Activated T-helper 1 cell treated with anti-CD3 and anti-CD28 coated beads, Interleukin-12 subunit alpha, Interleukin-12 subunit beta, Interleukin-2, Interleukin-4 antibody, amounts not matched to agents 30 ng/mL and 10 ng/mL and 1 ng/mL, durations not matched to agents 14 hours and 24 hours and 36 hours (primary cell): ENCODE measurements around the gene DNM1. TPM values are rescaled to one million over a fixed set of nuclear protein-coding genes. Genes with fewer than 3 reads are reported as not detected.
"Not testable (repeated sequence)": the region's sequence is repeated elsewhere in the genome, so short reads cannot be mapped to it uniquely, and the experiment has no call there.

Experiments
- DNase-seq: peaks from one replicate; pipeline ENCODE4 v3.0.0; 2021; ENCODE audit warnings: low spot score
- H3K27ac Mint-ChIP-seq: one replicate; pipeline ENCODE4 v1.8.0; 2021; ENCODE audit warnings: mild to moderate bottlenecking, mixed read lengths
- H3K27me3 Mint-ChIP-seq: one replicate; pipeline ENCODE4 v1.8.0; 2022; ENCODE audit warnings: mild to moderate bottlenecking, moderate library complexity, mixed read lengths; ENCODE audit not compliant: insufficient read depth
- H3K36me3 Mint-ChIP-seq: one replicate; pipeline ENCODE4 v1.8.0; 2021; ENCODE audit warnings: low read depth, mixed read lengths
- H3K4me1 Mint-ChIP-seq: one replicate; pipeline ENCODE4 v1.8.0; 2021; ENCODE audit warnings: low read depth, mixed read lengths
- H3K4me3 Mint-ChIP-seq: one replicate; pipeline ENCODE4 v1.8.0; 2021; ENCODE audit warnings: mild to moderate bottlenecking, moderate library complexity, mixed read lengths
- H3K9me3 Mint-ChIP-seq: one replicate; pipeline ENCODE4 v1.8.0; 2021; ENCODE audit warnings: mixed read lengths
- intact Hi-C: fragments of 100-400 bp; cut with micrococcal nuclease; formaldehyde crosslinking; loops from one replicate; pipeline ENCODE4 v1.15.1; 2024
- total RNA-seq: library from RNA; stranded (reverse); gene quantifications from 2 replicates; pipeline ENCODE4 v1.2.3, GENCODE V29; 2022

DNM1 gene
- total RNA-seq, 1 donor from 2014 or later = 1.4 TPM

DNA sequence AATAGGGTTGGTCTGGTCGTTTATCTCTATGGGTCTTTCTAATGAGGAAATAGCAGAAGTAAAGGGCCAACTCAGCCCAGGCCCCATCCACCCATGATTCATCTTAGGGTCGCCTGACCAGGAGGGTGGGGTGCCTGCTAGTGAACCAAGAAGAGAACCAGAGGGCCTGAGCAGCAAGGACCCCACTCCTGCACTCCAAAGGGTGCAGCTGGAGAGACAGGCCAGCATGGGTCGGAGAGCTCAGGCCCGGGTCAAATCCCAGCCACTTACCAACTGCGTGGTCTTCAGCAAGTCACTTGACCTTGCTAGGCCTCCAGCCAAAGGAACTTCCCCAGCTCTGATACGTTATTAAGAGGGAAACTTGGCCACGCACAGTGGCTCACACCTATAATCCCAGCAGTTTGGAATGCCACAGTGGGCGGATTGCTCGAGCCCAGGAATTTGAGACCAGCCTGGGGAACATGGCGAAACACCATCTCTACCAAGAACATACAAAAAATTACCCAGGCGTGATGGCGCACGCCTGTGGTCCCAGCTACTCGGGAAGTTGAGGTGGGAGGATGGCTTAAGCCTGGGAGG, 38.8 kb upstream of the DNM1 start:
- Mint-ChIP-seq H3K27ac (no peak overlapping the region), H3K4me1 (peaks cover 10% of the 10 kb centered on the region), H3K9me3 (no peaks in the 10 kb centered on the region), H3K27me3 (no peaks in the 10 kb centered on the region), H3K4me3 (no peak overlapping the region), H3K36me3 (peaks cover 34% of the 10 kb centered on the region)
- DNase-seq = no peak
- intact Hi-C loops = loop anchor here (5.0 kb wide), 1 partner anchor 388 kb away; the partner anchor contains the start of gene SPTAN1

DNA sequence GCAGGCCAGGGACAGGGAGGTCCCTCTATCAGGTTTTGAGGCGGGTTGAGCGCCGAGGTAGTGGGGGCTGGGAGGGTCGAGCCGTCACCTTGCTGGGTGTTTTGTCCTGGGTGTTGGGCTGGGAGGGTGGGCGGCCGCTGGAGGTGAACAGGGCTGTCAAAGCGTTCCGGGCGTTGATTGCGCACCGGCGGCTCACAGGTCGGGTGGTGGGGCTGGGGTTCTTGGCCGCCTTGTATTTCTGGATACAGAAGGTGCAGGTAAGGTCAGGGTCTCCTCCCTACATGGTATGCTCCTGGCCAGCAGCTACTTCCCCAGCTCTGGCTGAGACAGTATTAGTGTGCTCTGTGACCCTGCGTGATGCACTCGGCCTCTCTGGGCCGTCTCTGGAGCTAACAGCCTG, 37.0 kb upstream of the DNM1 start:
- DNase-seq = no peak
- no peak overlapping the region for H3K4me3 Mint-ChIP-seq
- peaks cover 2% of the 10 kb centered on the region for H3K4me1 Mint-ChIP-seq
- intact Hi-C loops = no loop called here
- no peaks in the 10 kb centered on the region for H3K27me3 Mint-ChIP-seq
- no peaks in the 10 kb centered on the region for H3K9me3 Mint-ChIP-seq
- H3K36me3 Mint-ChIP-seq = peaks cover 36% of the 10 kb centered on the region
- H3K27ac Mint-ChIP-seq = no peak overlapping the region

DNA sequence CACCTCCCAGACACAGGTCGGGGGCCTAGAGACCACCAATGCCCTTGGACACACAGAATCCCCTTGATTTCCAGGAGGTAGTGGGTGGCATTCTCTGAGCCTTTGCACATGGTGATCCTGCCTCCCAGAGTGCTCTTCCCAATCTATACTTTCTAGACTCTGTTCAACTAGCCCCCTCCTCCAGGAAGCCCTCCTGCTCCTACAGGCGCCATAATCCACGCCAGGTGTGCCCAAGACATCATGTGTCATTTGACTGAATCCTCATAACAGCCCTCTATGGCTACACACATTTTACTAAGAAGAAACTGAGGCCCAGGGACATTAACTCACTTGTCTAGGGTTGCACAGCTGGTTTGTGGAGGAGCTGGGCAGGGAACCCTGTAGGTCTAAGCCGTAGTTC, 36.0 kb upstream of the DNM1 start:
- no peak overlapping the region for H3K4me3 Mint-ChIP-seq
- no peaks in the 10 kb centered on the region for H3K27me3 Mint-ChIP-seq
- no peaks in the 10 kb centered on the region for H3K9me3 Mint-ChIP-seq
- DNase-seq = no peak
- peaks cover 35% of the 10 kb centered on the region for H3K36me3 Mint-ChIP-seq
- intact Hi-C loops = no loop called here
- no peaks in the 10 kb centered on the region for H3K4me1 Mint-ChIP-seq
- no peak overlapping the region for H3K27ac Mint-ChIP-seq

DNA sequence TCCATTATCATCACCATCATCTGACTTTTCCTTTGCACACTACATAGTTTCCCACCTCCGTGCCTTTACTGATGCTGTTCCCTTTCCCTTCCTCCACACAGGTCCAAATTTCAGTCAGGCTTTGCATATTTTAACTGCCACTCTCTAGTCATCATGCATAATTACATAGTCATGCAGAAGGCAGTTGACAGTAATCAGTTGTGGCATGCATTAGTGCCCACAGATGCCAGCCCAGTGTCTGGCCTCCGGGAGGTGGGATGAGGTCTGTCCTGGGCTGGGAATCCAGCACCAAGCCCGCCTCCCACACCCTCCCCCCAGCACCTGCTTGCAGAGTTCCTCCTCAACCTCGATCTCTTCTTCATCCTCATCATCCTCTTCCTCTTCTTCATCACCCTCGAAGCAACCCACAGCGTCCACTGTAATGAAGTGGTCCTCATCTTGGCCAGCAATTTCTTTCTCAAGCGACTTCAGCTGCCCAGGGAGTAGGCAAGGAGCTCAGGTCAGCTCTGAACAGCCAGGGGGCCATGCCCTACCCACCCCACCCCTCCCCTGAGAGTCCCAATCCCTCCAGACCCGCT, 34.4 kb upstream of the DNM1 start:
- H3K27me3 Mint-ChIP-seq = no peaks in the 10 kb centered on the region
- no peaks in the 10 kb centered on the region for H3K4me1 Mint-ChIP-seq
- H3K9me3 Mint-ChIP-seq = no peaks in the 10 kb centered on the region
- no peak overlapping the region for H3K4me3 Mint-ChIP-seq
- intact Hi-C loops = no loop called here
- no peak for DNase-seq
- no peak overlapping the region for H3K27ac Mint-ChIP-seq
- H3K36me3 Mint-ChIP-seq = peaks cover 27% of the 10 kb centered on the region

DNA sequence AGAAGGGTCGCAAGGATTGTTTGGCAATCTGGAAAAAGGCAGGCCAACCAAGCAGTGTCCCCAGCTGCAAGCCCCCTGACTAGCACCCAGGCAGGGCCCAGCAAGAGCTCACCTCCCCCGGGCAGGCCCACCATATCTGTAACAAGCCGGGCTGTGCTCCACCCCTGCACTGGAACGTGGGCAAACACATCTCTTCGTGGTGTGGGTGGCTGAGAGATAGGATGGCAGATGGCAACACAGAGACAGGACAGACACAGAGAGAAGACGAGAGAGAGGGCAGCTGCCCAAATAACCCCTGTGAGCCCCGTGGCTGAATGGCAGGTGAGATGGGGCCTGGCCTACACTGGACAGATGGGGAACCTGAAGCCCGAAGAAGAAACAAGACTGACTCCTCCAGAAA, 33.7 kb upstream of the DNM1 start:
- DNase-seq = no peak
- Mint-ChIP-seq H3K36me3 (peaks cover 25% of the 10 kb centered on the region), H3K4me3 (no peak overlapping the region), H3K4me1 (no peaks in the 10 kb centered on the region), H3K27me3 (no peaks in the 10 kb centered on the region), H3K27ac (no peak overlapping the region), H3K9me3 (no peaks in the 10 kb centered on the region)
- intact Hi-C loops = no loop called here

DNA sequence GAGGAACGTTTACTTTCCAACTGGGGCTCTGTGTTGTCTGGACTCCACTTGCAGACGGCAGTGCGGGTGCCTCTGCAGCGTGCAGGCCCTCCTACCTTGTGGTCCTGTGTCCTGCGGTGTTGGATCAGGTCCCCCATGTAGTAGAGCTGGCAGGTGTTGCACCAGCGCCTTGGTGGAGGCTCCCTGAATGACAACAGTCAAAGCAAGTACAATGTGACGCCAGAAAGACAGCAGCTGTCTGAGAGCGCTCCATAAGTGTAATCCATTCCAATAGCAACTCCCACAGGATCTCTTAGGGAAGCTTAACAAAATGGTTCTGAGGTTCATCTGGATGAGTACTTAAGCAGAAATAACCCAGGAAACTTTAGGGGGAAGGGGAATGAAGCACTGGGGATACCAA, 33.3 kb upstream of the DNM1 start:
- peaks cover 27% of the 10 kb centered on the region for H3K36me3 Mint-ChIP-seq

DNA sequence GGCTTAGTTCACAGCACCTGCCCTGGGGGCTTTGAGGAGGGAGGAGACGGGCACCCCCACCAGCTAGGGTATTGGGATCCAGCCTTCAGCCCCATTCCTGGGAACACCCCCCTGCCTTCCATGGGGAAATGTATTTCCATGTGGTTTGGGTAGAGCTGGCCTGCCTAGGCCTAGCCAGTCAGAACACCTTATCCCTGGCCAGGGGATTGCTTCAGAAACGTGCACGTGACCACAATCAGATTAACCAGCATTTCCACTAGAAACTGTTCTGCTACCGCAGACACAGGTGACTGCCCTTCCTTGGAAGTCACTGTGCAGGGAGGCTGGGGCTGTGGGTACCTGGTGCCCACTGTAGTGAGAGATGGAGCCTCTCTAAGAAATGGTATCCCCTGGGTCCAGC, 29.1 kb upstream of the DNM1 start:
- Mint-ChIP-seq H3K36me3 (peaks cover 35% of the 10 kb centered on the region), H3K4me1 (no peaks in the 10 kb centered on the region), H3K27me3 (no peaks in the 10 kb centered on the region), H3K27ac (no peak overlapping the region), H3K4me3 (no peak overlapping the region), H3K9me3 (no peaks in the 10 kb centered on the region)
- intact Hi-C loops = no loop called here
- no peak for DNase-seq

More for the DNA sequence above, 33.3 kb upstream of the DNM1 start:
- H3K27me3 Mint-ChIP-seq = no peaks in the 10 kb centered on the region
- no peak overlapping the region for H3K27ac Mint-ChIP-seq
- intact Hi-C loops = no loop called here
- no peak for DNase-seq
- H3K4me3 Mint-ChIP-seq = no peak overlapping the region
- H3K9me3 Mint-ChIP-seq = no peaks in the 10 kb centered on the region
- H3K4me1 Mint-ChIP-seq = no peaks in the 10 kb centered on the region

DNA sequence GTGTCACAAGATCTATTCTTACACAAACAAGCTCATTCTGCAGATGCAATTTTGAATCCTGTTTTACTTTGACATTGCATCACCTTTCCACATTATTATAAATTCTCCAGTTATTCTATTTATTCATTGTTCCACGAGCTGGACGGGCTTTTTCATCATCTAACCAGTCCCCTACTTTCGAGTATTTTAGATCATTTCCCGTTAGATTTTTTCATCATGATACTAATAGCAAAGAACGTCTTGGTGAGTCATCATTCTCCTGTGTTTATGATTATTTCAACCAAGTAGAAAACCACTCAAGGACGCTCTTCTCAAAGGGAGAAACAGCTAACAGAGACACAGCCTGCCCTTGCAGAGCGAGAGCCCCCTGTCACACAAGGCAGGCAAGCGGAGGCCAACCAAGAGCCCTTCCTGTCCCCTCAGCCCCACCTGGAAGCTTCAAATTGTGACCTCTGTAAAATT, 28.0 kb upstream of the DNM1 start:
- H3K27me3 Mint-ChIP-seq = no peaks in the 10 kb centered on the region
- intact Hi-C loops = no loop called here
- no peaks in the 10 kb centered on the region for H3K9me3 Mint-ChIP-seq
- no peak for DNase-seq
- peaks cover 39% of the 10 kb centered on the region for H3K36me3 Mint-ChIP-seq
- no peak overlapping the region for H3K27ac Mint-ChIP-seq
- H3K4me3 Mint-ChIP-seq = no peak overlapping the region
- no peaks in the 10 kb centered on the region for H3K4me1 Mint-ChIP-seq

DNA sequence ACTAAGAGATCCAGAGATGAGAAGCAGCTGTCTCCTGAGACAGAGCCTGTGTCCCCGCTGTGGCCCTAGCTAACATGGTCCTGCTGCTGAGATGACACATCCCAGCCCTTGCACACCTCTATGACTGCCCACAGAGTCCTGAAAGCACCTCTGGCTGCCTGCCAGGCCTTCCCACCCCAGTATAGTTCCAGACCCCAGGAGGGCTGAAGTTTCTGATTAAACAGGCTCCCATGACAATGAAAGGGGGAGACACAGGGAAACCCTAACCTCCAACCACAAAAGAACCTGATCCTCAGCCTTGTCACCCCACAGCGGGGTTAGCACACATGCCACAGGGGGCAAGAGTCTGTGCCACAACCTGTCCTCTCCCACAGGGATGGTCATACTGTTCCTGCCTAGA, 27.5 kb upstream of the DNM1 start:
- Mint-ChIP-seq H3K36me3 (peaks cover 43% of the 10 kb centered on the region), H3K4me1 (no peaks in the 10 kb centered on the region), H3K4me3 (no peak overlapping the region), H3K9me3 (no peaks in the 10 kb centered on the region), H3K27me3 (no peaks in the 10 kb centered on the region), H3K27ac (no peak overlapping the region)
- intact Hi-C loops = no loop called here
- no peak for DNase-seq

DNA sequence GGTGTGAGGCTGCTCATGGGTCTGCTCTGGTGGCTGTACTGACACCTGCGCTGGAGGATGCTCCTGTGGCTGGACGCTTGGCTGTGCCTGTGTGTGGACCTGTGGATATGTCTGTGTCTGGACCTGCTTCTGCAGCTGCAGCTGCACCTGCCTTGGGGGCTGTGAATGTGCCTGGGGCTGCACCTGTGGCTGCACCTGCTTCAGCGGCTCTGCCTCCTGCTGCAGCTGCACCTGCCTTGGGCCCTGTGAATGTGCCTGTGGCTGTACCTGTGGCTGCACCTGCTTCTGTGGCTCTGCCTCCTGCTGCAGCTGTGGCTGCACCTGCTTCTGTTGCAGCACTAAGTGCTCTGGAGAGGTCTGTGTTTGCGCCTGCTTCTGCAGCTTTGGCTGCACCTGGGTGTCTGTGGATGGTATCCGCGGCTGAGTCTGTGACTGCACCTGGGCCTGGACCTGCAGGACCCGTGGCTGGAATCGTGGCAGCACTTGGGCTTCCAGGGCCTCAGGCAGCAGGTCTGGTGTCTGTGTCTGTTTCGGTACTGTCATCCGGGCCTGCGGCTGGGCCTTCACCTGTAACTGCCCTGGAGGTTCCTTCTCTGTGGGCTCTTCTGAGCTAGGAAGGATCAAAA, 24.3 kb upstream of the DNM1 start:
- Mint-ChIP-seq H3K36me3 (peaks cover 51% of the 10 kb centered on the region), H3K27me3 (no peaks in the 10 kb centered on the region), H3K4me1 (peaks cover 2% of the 10 kb centered on the region), H3K4me3 (no peak overlapping the region), H3K27ac (no peak overlapping the region), H3K9me3 (no peaks in the 10 kb centered on the region)
- intact Hi-C loops = no loop called here
- DNase-seq = no peak

DNA sequence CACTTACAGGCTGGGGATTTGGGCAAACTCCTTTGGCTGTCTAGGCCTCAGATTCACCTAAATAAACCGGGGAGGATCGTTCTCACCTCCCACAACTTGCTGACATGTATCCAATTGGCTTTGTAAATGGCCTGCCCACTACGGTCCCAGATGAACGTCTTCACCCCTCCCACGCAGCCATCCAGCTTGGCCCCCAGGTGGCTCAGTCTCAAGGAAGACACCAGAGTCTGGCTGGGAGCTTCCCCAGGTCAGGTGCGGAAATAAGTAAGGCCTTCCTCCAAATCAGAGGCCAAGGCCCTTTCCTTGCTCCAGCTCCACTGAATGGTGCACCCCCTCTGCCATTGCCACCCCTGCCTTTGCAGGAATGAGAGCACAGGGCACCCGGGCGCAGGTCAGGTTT, 23.2 kb upstream of the DNM1 start:
- Mint-ChIP-seq H3K27me3 (no peaks in the 10 kb centered on the region), H3K36me3 (peaks cover 50% of the 10 kb centered on the region), H3K4me1 (peaks cover 5% of the 10 kb centered on the region), H3K27ac (no peak overlapping the region), H3K4me3 (no peak overlapping the region), H3K9me3 (no peaks in the 10 kb centered on the region)
- no peak for DNase-seq
- intact Hi-C loops = no loop called here

DNA sequence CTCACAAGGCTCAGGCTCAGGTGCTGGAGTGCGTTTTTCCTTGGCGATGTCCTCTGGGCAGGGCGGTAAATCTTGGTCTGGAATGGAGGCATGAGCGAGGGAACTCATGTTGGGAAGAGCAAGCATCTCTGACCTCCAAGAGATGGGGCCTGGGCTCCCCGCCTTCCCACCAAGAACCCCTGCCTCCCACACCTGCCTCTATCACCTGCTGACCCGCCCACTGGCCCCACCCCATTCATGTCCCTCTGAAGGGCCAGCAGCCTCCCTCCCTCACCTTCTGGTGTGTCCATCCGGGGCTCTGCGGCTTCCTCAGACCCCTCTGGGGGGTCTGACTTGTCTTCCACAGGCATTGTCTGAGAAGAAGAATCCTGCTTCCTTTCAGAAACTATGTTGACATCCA, 22.7 kb upstream of the DNM1 start:
- no peaks in the 10 kb centered on the region for H3K27me3 Mint-ChIP-seq
- H3K36me3 Mint-ChIP-seq = peaks cover 46% of the 10 kb centered on the region

DNA sequence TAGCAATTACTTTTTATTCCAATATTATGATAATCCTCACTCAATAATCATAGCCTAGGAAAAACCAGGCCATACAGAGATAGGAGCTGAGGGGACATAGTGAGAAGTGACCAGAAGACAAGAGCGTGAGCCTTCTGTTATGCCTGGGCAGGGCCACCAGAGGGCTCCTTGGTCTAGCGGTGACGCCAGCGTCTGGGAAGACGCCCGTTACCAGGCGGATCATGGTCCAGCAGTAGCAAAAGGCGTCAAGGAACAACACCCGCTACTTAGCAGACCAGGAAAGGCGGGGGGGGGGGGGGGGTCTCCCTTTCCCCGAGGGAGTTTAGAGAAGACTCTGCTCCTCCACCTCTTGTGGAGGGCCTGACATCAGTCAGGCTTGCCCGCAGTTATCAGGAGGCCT, 21.7 kb upstream of the DNM1 start:
- DNase-seq, H3K4me3 Mint-ChIP-seq, H3K27ac Mint-ChIP-seq, H3K9me3 Mint-ChIP-seq, H3K4me1 Mint-ChIP-seq, H3K27me3 Mint-ChIP-seq, intact Hi-C loops: not testable (repeated sequence)
- peaks cover 45% of the 10 kb centered on the region for H3K36me3 Mint-ChIP-seq

More for the DNA sequence above, 22.7 kb upstream of the DNM1 start:
- Mint-ChIP-seq H3K9me3 (no peaks in the 10 kb centered on the region), H3K27ac (no peak overlapping the region), H3K4me3 (no peak overlapping the region), H3K4me1 (peaks cover 5% of the 10 kb centered on the region)
- intact Hi-C loops = no loop called here
- no peak for DNase-seq
